D341Med (cell line): ENCODE data around the gene NFIX.

Experiments
- DNase-seq: peaks from one replicate; pipeline ENCODE4 v3.0.0; 2012; ENCODE audit warnings: low spot score

Gene NFIX

GRCh38 chr19:12987781-12988180, 7.5 kb upstream of the NFIX start:
- DNase-seq = no peak

GRCh38 chr19:12990431-12990830, 4.8 kb upstream of the NFIX start:
- no peak for DNase-seq

DNA sequence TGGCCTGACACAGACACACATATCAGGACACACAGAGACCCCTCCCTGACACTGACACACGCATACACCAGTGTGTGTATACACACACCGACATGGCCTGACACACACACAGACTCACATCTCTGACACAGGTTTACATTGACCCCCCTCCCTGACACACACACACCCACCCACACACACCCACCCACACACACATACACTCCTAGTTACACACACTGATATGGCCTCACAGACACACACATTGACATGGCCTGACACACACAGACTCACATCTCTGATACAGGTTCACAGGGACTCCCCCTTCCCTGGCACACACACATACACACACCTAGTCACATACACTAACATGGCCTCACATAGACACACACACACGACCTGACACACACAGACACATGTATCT, 4.4 kb upstream of the NFIX start:
- no peak for DNase-seq

GRCh38 chr19:12991296-12991695, 4.0 kb upstream of the NFIX start:
- DNase-seq = no peak

DNA sequence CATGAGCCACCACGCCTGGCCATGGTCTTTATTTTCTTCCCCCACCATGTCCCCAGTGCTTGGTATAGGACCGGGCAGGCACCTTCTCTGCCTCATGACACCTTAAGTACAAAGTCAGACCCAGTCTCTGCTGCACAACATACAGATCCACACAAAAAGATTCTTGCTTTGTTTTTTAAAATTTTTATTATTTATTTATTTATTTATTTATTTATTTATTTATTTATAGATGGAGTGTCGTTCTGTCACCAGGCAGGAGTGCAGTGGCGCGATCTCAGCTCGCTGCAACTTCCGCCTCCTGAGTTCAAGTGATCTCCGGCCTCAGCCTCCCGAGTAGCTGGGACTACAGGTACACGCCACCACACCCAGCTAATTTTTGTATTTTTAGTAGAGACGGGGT, 2.5 kb upstream of the NFIX start:
- DNase-seq = no peak

GRCh38 chr19:12993562-12993961, 1.7 kb upstream of the NFIX start:
- no peak for DNase-seq

DNA sequence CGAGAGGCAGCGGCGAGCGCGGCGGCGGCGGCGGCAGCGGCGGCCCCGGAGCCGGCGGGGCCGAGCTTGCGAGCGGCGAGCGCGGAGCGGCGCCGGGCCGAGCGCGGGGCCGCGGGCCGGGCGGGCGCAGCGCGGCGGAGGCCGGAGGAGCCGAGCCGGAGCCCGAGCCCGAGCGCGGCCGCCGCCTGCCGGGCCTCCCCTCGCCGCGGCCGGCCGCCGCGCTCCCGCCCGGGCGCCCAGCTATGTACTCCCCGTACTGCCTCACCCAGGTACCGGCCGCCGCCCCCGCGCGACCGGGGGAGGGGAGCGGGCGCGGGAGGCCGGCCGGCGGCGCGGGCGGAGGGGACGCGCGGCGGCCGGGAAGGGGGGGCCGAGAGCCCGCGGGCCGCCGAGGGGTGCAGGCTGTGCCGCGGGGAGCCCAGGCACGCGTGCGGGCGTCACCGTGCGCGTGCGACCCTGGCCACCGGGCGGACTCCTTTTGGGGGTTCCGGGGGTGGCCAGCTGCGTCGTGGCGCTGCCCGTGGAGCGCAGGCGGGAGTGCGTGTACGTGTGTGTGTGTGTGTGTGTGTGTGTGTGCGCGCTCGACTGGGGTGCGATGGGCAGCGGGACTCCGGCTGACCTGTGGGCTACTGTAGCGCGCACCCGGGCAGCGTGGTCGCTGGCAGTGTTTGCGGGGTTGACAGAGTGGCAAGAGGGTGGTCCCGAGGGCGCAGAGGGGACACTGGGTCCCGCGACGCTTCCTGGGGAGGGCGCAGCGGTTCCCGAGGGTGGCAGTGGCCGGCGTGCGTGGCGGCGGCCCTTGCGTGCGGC, 526 bp downstream of the NFIX start:
- DNase-seq = peak; percentile 86

- DNase-seq = no peak
These were observed 1.3 kb downstream of the NFIX start for GRCh38 chr19:12996406-12997094.

DNA sequence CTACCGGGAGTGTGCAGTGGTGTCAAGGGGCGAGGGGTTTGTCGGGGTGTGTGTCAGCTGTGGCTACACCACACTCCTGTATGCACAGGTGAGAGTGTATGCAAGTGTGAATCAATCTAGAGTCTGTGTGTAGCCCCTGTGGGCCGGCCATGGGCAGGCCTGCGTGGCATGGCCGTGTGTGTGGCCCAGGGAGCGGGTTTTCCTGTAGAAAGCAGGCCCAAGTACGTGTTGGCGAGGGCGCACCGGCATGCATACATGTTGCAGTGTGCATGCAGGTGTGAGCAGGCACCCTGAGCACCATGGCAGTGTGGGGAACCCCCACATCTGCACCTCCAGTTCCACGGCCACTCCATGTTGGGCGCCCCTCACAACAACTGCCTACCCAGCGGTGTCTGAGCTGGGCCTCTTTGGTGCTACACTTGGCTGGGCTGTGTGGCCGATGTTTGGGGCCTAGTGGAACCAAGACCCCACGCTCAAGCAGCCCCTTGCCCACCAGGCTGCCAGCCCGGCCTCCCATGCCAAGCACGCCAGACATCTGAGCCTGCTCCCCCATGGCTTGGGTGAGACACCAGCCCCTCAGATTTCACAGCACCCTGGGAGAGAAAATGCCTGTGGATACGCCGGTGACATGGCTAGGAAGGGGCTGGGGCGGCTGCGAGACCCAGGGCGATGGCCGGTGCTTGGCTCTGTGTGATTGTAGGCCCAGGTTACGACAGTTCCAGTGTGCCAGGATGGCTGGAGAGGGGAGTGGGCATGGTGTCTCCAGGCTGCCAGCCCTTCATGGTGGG, 2.1 kb downstream of the NFIX start:
- no peak for DNase-seq

GRCh38 chr19:12997967-12998940, 3.0 kb downstream of the NFIX start:
- no peak for DNase-seq

DNA sequence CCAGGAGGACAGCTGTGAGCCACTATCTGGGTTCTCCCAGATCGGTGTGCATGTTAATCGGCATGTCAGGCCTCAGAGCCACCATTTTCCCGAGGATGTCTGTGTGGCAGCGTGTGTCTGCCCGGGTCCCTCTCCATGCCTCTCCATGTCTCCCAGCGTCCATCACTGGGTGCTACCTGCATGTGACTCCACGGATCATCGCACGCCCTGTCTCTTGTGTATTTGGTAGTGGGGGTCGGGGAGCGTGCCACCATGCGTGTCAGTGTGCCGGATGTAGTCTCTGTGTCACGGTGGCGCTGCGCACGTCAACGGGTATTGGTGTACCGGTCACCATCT, 5.9 kb downstream of the NFIX start:
- no peak for DNase-seq

DNA sequence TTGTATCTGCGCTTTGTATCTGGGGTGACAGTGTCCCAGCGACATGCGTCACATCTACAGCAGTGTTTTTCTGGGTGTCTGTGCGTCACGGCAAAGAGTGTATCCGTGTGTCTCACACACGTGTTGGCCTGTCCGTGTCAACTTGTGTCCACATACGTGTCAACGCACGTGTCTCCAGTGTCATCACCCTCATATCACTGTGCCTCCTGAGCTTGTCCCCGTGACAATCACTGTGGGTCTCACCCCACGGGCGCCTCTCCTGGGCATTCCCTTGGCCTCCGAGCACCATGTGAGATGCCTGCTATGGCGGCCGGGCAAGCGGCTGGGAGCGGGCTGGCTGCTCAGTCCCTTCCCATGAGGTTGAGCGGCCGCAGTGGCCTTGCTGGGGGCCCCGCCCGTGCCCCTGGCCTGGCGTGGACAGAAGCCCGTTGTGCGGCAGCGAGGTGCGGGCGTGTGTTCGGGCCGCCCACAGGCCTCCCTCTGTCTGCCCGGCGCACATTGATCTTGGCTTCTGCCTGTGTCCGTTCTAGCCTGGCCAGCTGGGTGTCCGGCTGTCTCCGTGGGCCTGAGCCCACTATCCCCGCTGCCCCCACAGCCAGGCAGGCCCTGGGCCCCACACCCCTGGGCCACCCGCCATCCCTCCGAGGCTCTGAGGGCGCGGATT, 6.4 kb downstream of the NFIX start:
- DNase-seq = no peak

DNA sequence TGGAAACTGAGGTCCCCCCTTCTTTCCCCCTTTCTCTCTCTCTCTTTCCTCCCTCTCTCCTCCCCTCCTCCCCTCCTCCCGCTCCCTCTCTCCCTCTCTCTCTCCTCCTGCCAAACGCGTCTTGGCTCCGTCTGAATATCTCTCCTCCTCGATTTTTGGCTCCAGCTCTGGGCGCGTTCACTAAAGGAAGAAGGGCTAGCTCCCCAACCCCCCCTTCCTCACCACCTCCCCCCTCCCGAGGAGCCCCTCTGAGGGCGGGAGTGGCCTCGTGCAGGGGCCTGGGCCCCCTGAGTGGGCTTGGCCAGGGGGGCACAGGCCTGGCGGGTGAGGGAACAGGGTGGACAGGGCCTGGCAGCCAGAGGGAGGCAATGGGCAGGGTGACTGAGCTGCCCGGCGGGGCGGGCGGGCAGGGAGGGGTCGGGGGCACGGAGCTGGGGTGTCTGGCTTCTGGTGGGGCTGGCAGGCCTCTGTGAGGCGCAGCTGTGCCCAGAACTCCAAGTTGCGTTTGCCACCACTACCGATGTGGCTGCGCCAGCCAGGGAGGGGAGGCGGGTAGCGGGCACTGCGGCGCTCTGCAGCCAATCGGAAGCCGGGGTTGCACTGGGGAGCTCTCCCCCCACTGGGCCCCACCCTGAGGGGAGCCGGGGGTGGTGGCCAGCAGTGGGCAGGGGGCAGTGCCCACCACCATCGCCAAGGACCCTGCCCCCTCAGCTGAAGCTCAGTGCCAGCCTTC, 7.1 kb downstream of the NFIX start:
- no peak for DNase-seq

- DNase-seq = no peak
These were observed 7.8 kb downstream of the NFIX start for GRCh38 chr19:13003081-13003480.

GRCh38 chr19:13004273-13004672, 9.0 kb downstream of the NFIX start:
- no peak for DNase-seq

- DNase-seq = no peak
These were observed 10.0 kb downstream of the NFIX start for GRCh38 chr19:13005253-13005652.

GRCh38 chr19:13005861-13006370, 10.6 kb downstream of the NFIX start:
- DNase-seq = no peak

GRCh38 chr19:13006431-13007281, 11.4 kb downstream of the NFIX start:
- no peak for DNase-seq

GRCh38 chr19:13007292-13008045, 12.2 kb downstream of the NFIX start:
- DNase-seq = no peak
